Neuron (in vitro differentiated cells): ENCODE data around the gene TAS1R3.

ENCODE experiments used
- H2AFZ ChIP-seq: one replicate; pipeline ENCODE4 v1.6.1; 2013; ENCODE audit warnings: low read depth, mild to moderate bottlenecking, inconsistent platforms, low read length, moderate library complexity
- H3K27me3 ChIP-seq: one replicate; pipeline ENCODE4 v1.6.1; 2013; ENCODE audit warnings: low read length; ENCODE audit not compliant: insufficient read depth
- H3K36me3 ChIP-seq: one replicate; pipeline ENCODE4 v1.6.1; 2013; ENCODE audit warnings: low read length; ENCODE audit not compliant: insufficient read depth
- H3K4me1 ChIP-seq: one replicate; pipeline ENCODE4 v1.6.1; 2013; ENCODE audit warnings: low read length; ENCODE audit not compliant: insufficient read depth
- H3K4me3 ChIP-seq: 2 replicates; pipeline ENCODE4 v1.5.1; 2013; ENCODE audit warnings: mild to moderate bottlenecking, low read length, moderate library complexity
- H3K9me3 ChIP-seq: one replicate; pipeline ENCODE4 v1.6.1; 2013; ENCODE audit warnings: low read length

Gene TAS1R3

DNA sequence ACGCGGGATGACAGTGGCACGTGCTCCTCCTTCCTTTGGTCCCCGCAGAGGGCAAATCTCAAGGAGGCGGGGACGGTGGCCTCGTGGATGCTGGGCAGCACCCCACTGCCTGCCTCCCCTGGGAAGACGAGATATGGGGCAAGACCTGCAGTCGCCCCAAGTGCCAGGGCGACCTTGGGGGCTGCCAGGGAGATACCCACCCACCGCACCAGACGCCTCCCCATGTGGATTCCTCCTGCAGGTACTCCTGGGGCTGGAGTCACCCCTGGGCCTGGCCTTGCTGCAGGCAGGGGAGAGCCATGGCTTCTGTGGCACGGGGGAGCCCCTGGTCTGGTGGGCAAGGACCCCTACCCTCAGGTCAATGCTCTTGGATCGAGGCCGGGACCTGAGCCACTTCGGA, 49.8 kb downstream of the TAS1R3 start:
- Histone ChIP-seq H3K36me3 (peaks cover 12% of the 10 kb centered on the region), H3K4me3 (no peak overlapping the region), H3K27me3 (no peaks in the 10 kb centered on the region), H2AFZ (no peak overlapping the region), H3K9me3 (peaks cover 4% of the 10 kb centered on the region), H3K4me1 (peaks cover 2% of the 10 kb centered on the region)

DNA sequence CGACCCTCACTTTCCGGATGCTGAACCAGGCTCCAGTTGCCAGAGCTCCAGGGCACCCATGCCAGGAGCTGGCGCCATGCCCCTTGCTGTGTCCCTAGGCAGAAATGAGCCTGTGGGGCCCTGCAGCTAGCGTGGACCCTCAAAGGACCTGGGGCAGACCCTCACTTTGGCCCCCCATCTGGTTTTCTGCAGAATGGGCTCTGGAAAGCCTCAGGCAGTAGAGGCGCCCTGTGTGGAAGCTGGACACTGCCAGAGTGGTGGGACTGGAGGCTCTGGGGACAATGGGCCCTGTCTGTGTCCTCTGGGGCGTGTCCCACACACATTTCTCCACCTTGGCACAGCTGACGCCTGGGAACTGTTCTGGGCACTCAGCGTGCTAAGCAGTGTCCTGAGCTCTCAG, 50.2 kb downstream of the TAS1R3 start:
- no peaks in the 10 kb centered on the region for H3K4me1 ChIP-seq
- no peak overlapping the region for H2AFZ ChIP-seq
- no peak overlapping the region for H3K4me3 ChIP-seq
- peaks cover 17% of the 10 kb centered on the region for H3K36me3 ChIP-seq
- no peaks in the 10 kb centered on the region for H3K27me3 ChIP-seq
- peaks cover 6% of the 10 kb centered on the region for H3K9me3 ChIP-seq
